CD4-positive, alpha-beta memory T cell (primary cell): ENCODE measurements around the gene MDH2. TPM values are rescaled to one million over a fixed set of nuclear protein-coding genes. Genes with fewer than 3 reads are reported as not detected.
A peak's percentile ranks its signal among the peaks of the same experiment; 100 is the strongest.

Experiments used
- CTCF ChIA-PET: fragments of 350-600 bp; sonication (Branson Sonifier 250); formaldehyde crosslinking; loops from one replicate; lab custom pipeline; 2021; ENCODE audit warnings: inconsistent platforms; ENCODE audit not compliant: partially characterized antibody; lab: Charles Lee
- POLR2A ChIA-PET: fragments of 350-600 bp; sonication (Branson Sonifier 250); formaldehyde crosslinking; loops from one replicate; lab custom pipeline; 2021; ENCODE audit not compliant: partially characterized antibody; lab: Charles Lee
- DNase-seq, 5 donors: peaks; one replicate each; pipeline versions ENCODE4 v3.0.0 to v3.0.0-alpha.2; 2020 to 2022; ENCODE audit warnings: mixed read lengths in 1 of 5
- H3K27ac ChIP-seq: one replicate; pipeline ENCODE4 v1.7.0; 2013; ENCODE audit warnings: low read depth, low read length
- H3K27me3 ChIP-seq: 2 replicates; pipeline ENCODE4 v1.7.0; 2013; ENCODE audit warnings: mild to moderate bottlenecking, low read length, moderate library complexity; ENCODE audit not compliant: insufficient read depth
- H3K36me3 ChIP-seq: 2 replicates; pipeline ENCODE4 v1.7.0; 2013; ENCODE audit warnings: mild to moderate bottlenecking, low read length, moderate library complexity; ENCODE audit not compliant: insufficient read depth
- H3K4me1 ChIP-seq: 2 replicates; pipeline ENCODE4 v1.7.0; 2013; ENCODE audit warnings: mild to moderate bottlenecking, low read length, moderate library complexity; ENCODE audit not compliant: insufficient read depth
- H3K4me3 ChIP-seq, 2 donors: one replicate each; pipeline ENCODE4 v1.7.0; 2013; ENCODE audit warnings: low read length in 2 of 2, mild to moderate bottlenecking in 1 of 2
- H3K9me3 ChIP-seq, 2 donors: one replicate each; pipeline ENCODE4 v1.7.0; 2013; ENCODE audit warnings: low read length in 2 of 2, control low read depth in 1 of 2; ENCODE audit not compliant: control insufficient read depth in 1 of 2
- H3K27ac Mint-ChIP-seq, 7 donors: one replicate each; pipeline ENCODE4 v1.8.0; 2020 to 2021; ENCODE audit warnings: mixed read lengths in 7 of 7, mild to moderate bottlenecking in 6 of 7, inconsistent platforms in 3 of 7, moderate library complexity in 3 of 7
- H3K27me3 Mint-ChIP-seq, 2 donors: one replicate each; pipeline ENCODE4 v1.8.0; 2020 to 2021; ENCODE audit warnings: mixed read lengths in 2 of 2
- H3K36me3 Mint-ChIP-seq, 2 donors: one replicate each; pipeline ENCODE4 v1.8.0; 2020 to 2021; ENCODE audit warnings: mixed read lengths in 2 of 2, inconsistent platforms in 1 of 2, mild to moderate bottlenecking in 1 of 2
- H3K4me1 Mint-ChIP-seq, 4 donors: one replicate each; pipeline ENCODE4 v1.8.0; 2020 to 2021; ENCODE audit warnings: mixed read lengths in 4 of 4, mild to moderate bottlenecking in 1 of 4
- H3K4me3 Mint-ChIP-seq, 8 donors: one replicate each; pipeline ENCODE4 v1.8.0; 2020 to 2021; ENCODE audit warnings: mixed read lengths in 8 of 8, mild to moderate bottlenecking in 7 of 8, moderate library complexity in 6 of 8, inconsistent platforms in 3 of 8
- H3K9me3 Mint-ChIP-seq, 8 donors: one replicate each; pipeline ENCODE4 v1.8.0; 2020 to 2021; ENCODE audit warnings: mixed read lengths in 8 of 8, mild to moderate bottlenecking in 5 of 8, inconsistent platforms in 3 of 8, moderate library complexity in 1 of 8
- intact Hi-C: fragments of 100-400 bp; cut with micrococcal nuclease; formaldehyde crosslinking; loops from one replicate; pipeline ENCODE4 v1.15.1; 2023
- polyA plus RNA-seq, 2 donors: library from polyadenylated mRNA; unstranded; fragments of 300-500 nt; fragmentation: Illumina TruSeq; gene quantifications; one replicate each; pipeline ENCODE4 v1.2.3, GENCODE V29; 2021
- total RNA-seq, 2 experiments: library from RNA; stranded (reverse); gene quantifications; one replicate each; pipeline ENCODE4 v1.2.3, GENCODE V29; 2021

Gene MDH2
- total and polyA plus RNA-seq, 4 experiments from 2014 or later = 79.8 to 159 (median 118) TPM

DNA sequence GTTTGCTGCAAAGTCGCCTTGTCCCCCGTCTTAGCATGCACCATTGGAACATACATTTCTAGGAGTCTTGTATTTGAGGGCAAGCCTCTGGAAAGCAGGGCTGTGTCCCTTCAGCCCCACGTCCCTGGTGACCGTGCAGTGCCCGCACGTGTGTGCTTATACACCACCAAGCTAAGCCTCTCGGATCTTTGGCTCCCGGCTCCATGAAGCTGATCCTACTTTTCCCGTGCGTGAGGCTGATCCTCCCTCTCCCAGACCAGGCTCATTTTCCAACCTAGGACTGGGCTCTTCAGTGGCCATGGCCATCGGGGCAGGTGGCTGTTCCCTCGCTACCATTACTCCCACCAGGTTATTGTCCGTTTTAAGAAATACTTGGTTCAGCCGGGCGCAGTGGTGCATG is 14.3 kb downstream of the MDH2 start:
- Mint-ChIP-seq H3K27ac (no peak overlapping the region), H3K27me3 (no peaks in the 10 kb centered on the region), H3K36me3 (peaks cover 70 to 88% of the 10 kb centered on the region in 2 donors), H3K4me1 (peaks cover 0 to 4% (median 0%) of the 10 kb centered on the region in 4 donors), H3K4me3 (no peak overlapping the region), H3K9me3 (no peaks in the 10 kb centered on the region)
- ChIA-PET POLR2A (no interaction called here), CTCF (no interaction called here)
- Histone ChIP-seq H3K9me3 (no peaks in the 10 kb centered on the region), H3K4me1 (no peaks in the 10 kb centered on the region), H3K27ac (no peak overlapping the region), H3K4me3 (no peak overlapping the region), H3K36me3 (peaks cover 95% of the 10 kb centered on the region), H3K27me3 (no peaks in the 10 kb centered on the region)
- DNase-seq = no peak
- intact Hi-C loops = no loop called here

DNA sequence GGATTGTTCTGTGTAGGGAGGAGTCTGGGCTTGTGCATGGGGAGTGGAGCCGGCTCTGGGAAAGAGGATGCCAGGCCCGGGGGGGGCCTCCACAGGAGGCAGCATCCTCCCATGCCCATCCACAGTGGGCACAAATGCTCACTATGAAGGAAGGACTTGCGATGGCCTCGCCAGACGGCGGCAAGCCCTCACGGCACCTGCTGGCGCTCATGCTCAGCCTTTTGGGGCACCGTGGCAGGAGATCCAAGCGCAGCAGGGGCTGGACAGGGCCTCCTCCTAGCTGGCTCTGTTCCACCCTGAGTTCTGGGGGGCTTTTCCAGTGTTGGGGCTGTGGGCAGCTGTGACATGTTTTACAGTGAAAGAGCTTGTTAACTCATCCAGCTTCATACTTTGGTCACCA is 15.2 kb downstream of the MDH2 start:
- no peak overlapping the region for H3K4me3 ChIP-seq
- H3K27me3 ChIP-seq = no peaks in the 10 kb centered on the region
- ChIA-PET POLR2A (no interaction called here), CTCF (interaction anchor here (1.1 kb wide), 1 partner anchor 9 kb away, joined by 3 read pairs; no protein-coding TSS in a partner anchor)
- intact Hi-C loops = no loop called here
- no peaks in the 10 kb centered on the region for H3K4me1 ChIP-seq
- Mint-ChIP-seq H3K4me3 (no peak overlapping the region), H3K27ac (peak overlapping the region in 1 of 7 donors; percentile 41), H3K4me1 (no peaks in the 10 kb centered on the region), H3K36me3 (peaks cover 63 to 84% of the 10 kb centered on the region in 2 donors), H3K9me3 (no peaks in the 10 kb centered on the region), H3K27me3 (no peaks in the 10 kb centered on the region)
- H3K9me3 ChIP-seq = no peaks in the 10 kb centered on the region
- DNase-seq = no peak
- H3K36me3 ChIP-seq = peaks cover 86% of the 10 kb centered on the region
- H3K27ac ChIP-seq = no peak overlapping the region

DNA sequence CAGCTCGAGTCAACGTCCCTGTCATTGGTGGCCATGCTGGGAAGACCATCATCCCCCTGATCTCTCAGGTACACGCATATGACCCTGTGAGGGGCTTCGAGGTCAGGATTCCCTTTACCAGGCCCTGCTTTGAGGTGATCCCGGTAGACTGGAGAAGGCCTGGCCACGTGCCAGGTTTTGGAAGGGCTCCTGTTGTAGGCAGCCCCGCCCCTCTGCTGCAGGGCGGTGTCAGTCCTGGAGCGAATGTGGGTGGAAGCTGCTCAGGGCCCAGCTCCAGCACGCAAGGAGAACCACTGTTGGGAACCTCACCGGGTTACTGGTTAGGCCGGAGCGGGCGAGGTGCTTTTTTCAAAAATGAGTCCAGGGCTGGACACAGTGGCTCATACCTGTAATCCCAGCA is 15.6 kb downstream of the MDH2 start:
- peaks cover 82% of the 10 kb centered on the region for H3K36me3 ChIP-seq
- no peaks in the 10 kb centered on the region for H3K27me3 Mint-ChIP-seq
- POLR2A ChIA-PET = no interaction called here
- H3K4me3 Mint-ChIP-seq = no peak overlapping the region
- H3K4me1 ChIP-seq = no peaks in the 10 kb centered on the region
- H3K9me3 Mint-ChIP-seq = no peaks in the 10 kb centered on the region
- no peaks in the 10 kb centered on the region for H3K27me3 ChIP-seq
- CTCF ChIA-PET = interaction anchor here (1.1 kb wide), 1 partner anchor 9 kb away, joined by 3 read pairs; no protein-coding TSS in a partner anchor
- H3K27ac ChIP-seq = no peak overlapping the region
- H3K9me3 ChIP-seq = no peaks in the 10 kb centered on the region
- H3K36me3 Mint-ChIP-seq = peaks cover 58 to 80% of the 10 kb centered on the region in 2 donors
- no peak for DNase-seq
- no peak overlapping the region for H3K27ac Mint-ChIP-seq
- H3K4me3 ChIP-seq = no peak overlapping the region
- intact Hi-C loops = no loop called here
- no peaks in the 10 kb centered on the region for H3K4me1 Mint-ChIP-seq

DNA sequence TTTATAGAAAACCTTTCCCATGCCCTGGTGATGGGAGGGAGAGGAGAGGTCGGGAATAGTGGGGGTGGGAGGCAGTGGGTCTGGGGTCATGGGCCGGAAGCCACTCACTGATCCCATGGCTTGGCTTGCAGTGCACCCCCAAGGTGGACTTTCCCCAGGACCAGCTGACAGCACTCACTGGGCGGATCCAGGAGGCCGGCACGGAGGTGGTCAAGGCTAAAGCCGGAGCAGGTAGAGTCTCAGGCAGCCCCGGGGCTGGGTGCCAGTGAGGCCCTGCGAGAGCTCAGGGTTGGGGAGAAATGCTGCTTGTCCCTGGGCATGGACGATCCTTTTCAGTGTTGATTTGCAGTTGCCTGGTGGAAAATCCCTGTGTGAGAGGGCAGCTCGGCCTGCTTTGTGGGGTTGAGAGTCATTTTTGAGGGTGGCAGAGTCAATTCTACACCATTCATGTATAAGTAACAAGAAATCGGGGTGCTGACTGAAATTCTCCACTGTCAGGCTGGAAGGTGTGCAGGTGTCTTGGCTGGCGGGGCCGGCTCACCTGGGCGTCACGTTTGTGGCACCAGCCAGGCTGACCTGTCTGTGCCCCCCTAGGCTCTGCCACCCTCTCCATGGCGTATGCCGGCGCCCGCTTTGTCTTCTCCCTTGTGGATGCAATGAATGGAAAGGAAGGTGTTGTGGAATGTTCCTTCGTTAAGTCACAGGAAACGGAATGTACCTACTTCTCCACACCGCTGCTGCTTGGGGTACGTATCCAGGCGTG is 16.5 kb downstream of the MDH2 start:
- Mint-ChIP-seq H3K27ac (no peak overlapping the region), H3K4me1 (no peaks in the 10 kb centered on the region), H3K9me3 (no peaks in the 10 kb centered on the region), H3K36me3 (peaks cover 57 to 71% of the 10 kb centered on the region in 2 donors), H3K4me3 (no peak overlapping the region), H3K27me3 (no peaks in the 10 kb centered on the region)
- Histone ChIP-seq H3K27ac (no peak overlapping the region), H3K4me3 (no peak overlapping the region), H3K36me3 (peaks cover 73% of the 10 kb centered on the region), H3K9me3 (no peaks in the 10 kb centered on the region), H3K27me3 (no peaks in the 10 kb centered on the region), H3K4me1 (no peaks in the 10 kb centered on the region)
- CTCF ChIA-PET = interaction anchor here (1.1 kb wide), 1 partner anchor 10 kb away, joined by 3 read pairs; no protein-coding TSS in a partner anchor
- DNase-seq = no peak
- POLR2A ChIA-PET = interaction anchor here (0.6 kb wide), 1 partner anchor 97 kb away, joined by 4 read pairs; no protein-coding TSS in a partner anchor
- intact Hi-C loops = no loop called here

DNA sequence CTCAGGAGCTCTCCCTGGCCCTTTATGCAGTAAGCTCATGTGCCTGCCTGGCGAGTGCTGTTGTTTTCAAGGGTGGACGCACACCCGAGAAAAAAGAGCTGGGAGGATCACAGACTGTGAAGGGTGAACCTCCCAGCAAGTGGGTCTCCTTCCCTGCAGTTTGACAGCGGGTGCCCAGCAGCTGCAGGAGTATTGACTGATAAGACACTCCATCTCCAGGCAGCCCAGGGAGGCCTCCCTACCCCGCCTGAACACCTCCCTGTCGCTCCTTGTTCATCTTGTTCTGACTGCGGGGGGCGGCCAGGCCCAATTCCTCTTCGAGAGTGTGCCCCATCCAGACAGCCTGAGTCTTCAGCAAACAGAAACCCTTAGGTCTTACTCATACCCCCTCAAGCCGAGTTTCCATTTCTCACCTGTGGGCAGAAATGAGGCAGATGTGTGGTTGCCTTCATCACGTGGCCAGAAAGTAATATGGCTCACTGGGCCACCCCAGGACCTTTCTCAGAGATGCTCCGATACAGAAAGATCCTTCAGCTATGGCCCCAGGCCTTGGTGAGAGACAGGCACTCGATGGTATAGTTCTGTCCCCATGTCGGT is 17.2 kb downstream of the MDH2 start:
- Mint-ChIP-seq H3K27ac (no peak overlapping the region), H3K27me3 (no peaks in the 10 kb centered on the region), H3K36me3 (peaks cover 52 to 64% of the 10 kb centered on the region in 2 donors), H3K4me1 (no peaks in the 10 kb centered on the region), H3K9me3 (no peaks in the 10 kb centered on the region), H3K4me3 (no peak overlapping the region)
- no peaks in the 10 kb centered on the region for H3K27me3 ChIP-seq
- intact Hi-C loops = no loop called here
- no peak overlapping the region for H3K4me3 ChIP-seq
- no peak overlapping the region for H3K27ac ChIP-seq
- no peaks in the 10 kb centered on the region for H3K9me3 ChIP-seq
- no peaks in the 10 kb centered on the region for H3K4me1 ChIP-seq
- peaks cover 66% of the 10 kb centered on the region for H3K36me3 ChIP-seq
- ChIA-PET CTCF (no interaction called here), POLR2A (interaction anchor here (0.6 kb wide), 1 partner anchor 96 kb away, joined by 4 read pairs; no protein-coding TSS in a partner anchor)
- no peak for DNase-seq

GRCh38 chr7:76066716-76067503 is 19.0 kb downstream of the MDH2 start:
- intact Hi-C loops = no loop called here
- Mint-ChIP-seq H3K27me3 (no peaks in the 10 kb centered on the region), H3K36me3 (peaks cover 41 to 47% of the 10 kb centered on the region in 2 donors), H3K9me3 (no peaks in the 10 kb centered on the region), H3K4me3 (no peak overlapping the region), H3K27ac (no peak overlapping the region), H3K4me1 (no peaks in the 10 kb centered on the region)
- no peak for DNase-seq
- CTCF ChIA-PET = interaction anchor here (0.6 kb wide), 1 partner anchor 59 kb away, joined by 4 read pairs; no protein-coding TSS in a partner anchor
- no peaks in the 10 kb centered on the region for H3K27me3 ChIP-seq
- no peaks in the 10 kb centered on the region for H3K9me3 ChIP-seq
- POLR2A ChIA-PET = no interaction called here
- no peaks in the 10 kb centered on the region for H3K4me1 ChIP-seq
- no peak overlapping the region for H3K27ac ChIP-seq
- H3K36me3 ChIP-seq = peaks cover 49% of the 10 kb centered on the region
- no peak overlapping the region for H3K4me3 ChIP-seq

- H3K4me3 Mint-ChIP-seq = no peak overlapping the region
- H3K36me3 Mint-ChIP-seq = peaks cover 25 to 30% of the 10 kb centered on the region in 2 donors
- DNase-seq = no peak
- H3K27ac ChIP-seq = no peak overlapping the region
- no peaks in the 10 kb centered on the region for H3K27me3 ChIP-seq
- CTCF ChIA-PET = interaction anchor here (0.7 kb wide), 1 partner anchor 28 kb away, joined by 3 read pairs; no protein-coding TSS in a partner anchor
- peaks cover 29% of the 10 kb centered on the region for H3K36me3 ChIP-seq
- H3K4me1 Mint-ChIP-seq = no peaks in the 10 kb centered on the region
- H3K4me3 ChIP-seq = no peak overlapping the region
- H3K9me3 Mint-ChIP-seq = peaks cover 0 to 4% (median 0%) of the 10 kb centered on the region in 8 donors
- intact Hi-C loops = no loop called here
- no peaks in the 10 kb centered on the region for H3K9me3 ChIP-seq
- POLR2A ChIA-PET = no interaction called here
- no peaks in the 10 kb centered on the region for H3K4me1 ChIP-seq
- H3K27ac Mint-ChIP-seq = peak overlapping the region in 2 of 7 donors; percentile 44 to 49
- no peaks in the 10 kb centered on the region for H3K27me3 Mint-ChIP-seq
These were observed 21.3 kb downstream of the MDH2 start for GRCh38 chr7:76069238-76069638.
